Effector memory CD4-positive, alpha-beta T cell (primary cell): ENCODE measurements around the gene TTLL7.

Experiments used
- DNase-seq, 3 donors: peaks; one replicate each; pipeline ENCODE4 v3.0.0-alpha.2; 2020
- H3K27ac ChIP-seq: 2 replicates; pipeline ENCODE4 v1.7.0; 2013; ENCODE audit warnings: mild to moderate bottlenecking, low read length, moderate library complexity; ENCODE audit not compliant: insufficient read depth, poor library complexity, severe bottlenecking
- H3K27me3 ChIP-seq: replicated peaks from 2 replicates; pipeline ENCODE4 v1.7.0; 2013; ENCODE audit warnings: mild to moderate bottlenecking, low read length; ENCODE audit not compliant: insufficient read depth, control insufficient read depth, poor library complexity, severe bottlenecking
- H3K36me3 ChIP-seq: 2 replicates; pipeline ENCODE4 v1.7.0; 2013; ENCODE audit warnings: mild to moderate bottlenecking, low read length, moderate library complexity; ENCODE audit not compliant: control insufficient read depth, insufficient read depth
- H3K4me1 ChIP-seq: 2 replicates; pipeline ENCODE4 v1.7.0; 2013; ENCODE audit warnings: low read length, mild to moderate bottlenecking; ENCODE audit not compliant: control insufficient read depth, insufficient read depth, poor library complexity, severe bottlenecking
- H3K4me3 ChIP-seq: 2 replicates; pipeline ENCODE4 v1.7.0; 2013; ENCODE audit warnings: low read length, low read depth, mild to moderate bottlenecking; ENCODE audit not compliant: insufficient read depth, poor library complexity, severe bottlenecking
- H3K9me3 ChIP-seq: 2 replicates; pipeline ENCODE4 v1.7.0; 2013; ENCODE audit warnings: mild to moderate bottlenecking, low read length, moderate library complexity; ENCODE audit not compliant: control insufficient read depth

TTLL7 gene

DNA sequence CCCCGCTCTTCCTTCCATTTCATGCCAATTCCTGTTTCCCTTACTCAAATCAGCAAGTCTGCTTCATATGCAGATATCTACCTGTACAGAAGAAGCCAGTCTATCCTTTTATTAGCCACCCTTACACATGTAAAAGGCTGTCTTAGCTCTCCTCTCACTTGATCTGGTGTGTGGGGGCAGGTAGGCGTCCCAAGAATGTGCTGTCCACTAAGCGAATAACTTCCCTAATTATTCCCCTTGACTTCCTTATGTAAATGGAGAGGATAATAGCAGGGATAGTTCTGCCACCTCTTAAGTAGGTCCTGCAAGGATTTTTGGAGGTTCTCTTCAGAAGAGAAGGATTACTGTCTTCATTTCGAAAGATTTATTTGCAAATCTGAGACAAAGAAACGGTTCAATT, 160.4 kb downstream of the TTLL7 start:
- Histone ChIP-seq H3K36me3 (no peaks in the 10 kb centered on the region), H3K9me3 (no peaks in the 10 kb centered on the region), H3K27me3 (no peaks in the 10 kb centered on the region), H3K27ac (no peak overlapping the region), H3K4me1 (no peaks in the 10 kb centered on the region), H3K4me3 (no peak overlapping the region)
- DNase-seq = no peak

DNA sequence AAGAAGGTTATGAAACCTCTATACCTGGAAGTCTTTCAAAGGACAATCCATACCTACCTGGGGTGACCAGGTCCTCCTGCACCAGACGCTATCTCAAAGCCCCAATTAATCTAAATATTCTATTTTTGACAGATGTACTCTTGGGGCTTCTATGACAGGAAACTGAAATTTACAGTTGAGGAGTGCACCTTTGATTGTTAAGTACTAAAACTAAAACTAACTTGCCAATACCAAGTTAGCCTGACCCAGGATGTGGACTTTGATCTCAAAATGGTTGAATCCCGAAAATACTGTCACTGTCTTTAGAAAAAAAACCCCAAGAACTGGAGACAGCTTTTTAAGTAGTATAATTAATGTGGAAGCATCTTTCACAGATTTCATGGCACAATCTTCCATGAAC, 162.4 kb downstream of the TTLL7 start:
- Histone ChIP-seq H3K27me3 (no peaks in the 10 kb centered on the region), H3K4me3 (no peak overlapping the region), H3K9me3 (no peaks in the 10 kb centered on the region)

DNA sequence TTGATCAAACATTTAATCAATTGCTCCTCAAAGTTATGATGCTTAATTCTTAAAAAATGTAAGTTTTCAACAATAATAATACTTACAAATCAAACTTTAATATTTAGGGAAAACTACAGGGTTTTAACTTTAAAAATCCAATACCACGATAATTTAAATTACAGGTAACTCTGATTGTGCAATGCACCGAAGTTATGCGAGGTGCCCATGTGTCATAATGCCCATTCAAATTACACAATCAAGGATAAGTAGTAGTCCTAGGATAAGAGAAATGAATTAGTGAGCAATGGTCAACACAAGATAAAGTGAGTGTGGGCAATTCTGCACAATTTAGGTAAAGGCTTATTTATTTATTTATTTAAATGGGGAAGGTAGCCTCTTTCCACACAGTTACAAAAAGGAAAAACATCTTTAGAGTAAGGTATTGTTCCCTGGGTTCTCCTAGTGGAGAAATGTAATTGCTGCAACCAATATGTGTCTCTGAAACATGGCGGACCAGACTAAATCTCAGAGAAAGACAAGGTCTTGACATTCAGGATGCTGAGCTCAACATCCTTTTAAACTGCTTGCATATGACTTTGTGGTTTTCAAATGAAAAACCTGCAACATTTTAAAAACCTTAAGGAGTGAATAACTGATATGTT, 164.2 kb downstream of the TTLL7 start:
- no peak overlapping the region for H3K4me3 ChIP-seq
- H3K36me3 ChIP-seq = no peaks in the 10 kb centered on the region
- H3K27ac ChIP-seq = no peak overlapping the region
- H3K4me1 ChIP-seq = no peaks in the 10 kb centered on the region
- no peak for DNase-seq
- H3K27me3 ChIP-seq = no peaks in the 10 kb centered on the region
- no peaks in the 10 kb centered on the region for H3K9me3 ChIP-seq

More for the DNA sequence above, 162.4 kb downstream of the TTLL7 start:
- DNase-seq = no peak
- Histone ChIP-seq H3K36me3 (no peaks in the 10 kb centered on the region), H3K27ac (no peak overlapping the region), H3K4me1 (no peaks in the 10 kb centered on the region)

DNA sequence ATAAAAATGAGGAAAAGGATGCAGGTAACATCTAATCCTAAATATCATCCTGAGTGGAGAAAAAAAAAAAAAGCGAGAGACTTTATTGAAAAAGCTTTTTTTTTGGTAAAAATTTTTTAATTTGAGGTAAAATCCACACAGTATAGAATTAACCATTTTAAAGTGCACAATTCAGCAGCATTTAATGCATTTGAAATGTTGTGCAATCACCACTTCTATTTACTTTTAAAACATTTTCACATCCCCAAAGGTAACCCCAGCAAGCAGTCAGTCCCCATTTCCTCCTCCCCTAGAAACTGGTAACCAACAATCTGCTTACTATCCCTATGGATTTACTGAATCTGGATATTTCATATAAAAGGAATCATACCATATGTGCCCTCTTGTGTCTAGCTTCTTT, 166.7 kb downstream of the TTLL7 start:
- Histone ChIP-seq H3K27me3 (no peaks in the 10 kb centered on the region), H3K4me3 (no peak overlapping the region), H3K36me3 (no peaks in the 10 kb centered on the region), H3K4me1 (no peaks in the 10 kb centered on the region), H3K27ac (no peak overlapping the region), H3K9me3 (no peaks in the 10 kb centered on the region)
- DNase-seq = no peak

DNA sequence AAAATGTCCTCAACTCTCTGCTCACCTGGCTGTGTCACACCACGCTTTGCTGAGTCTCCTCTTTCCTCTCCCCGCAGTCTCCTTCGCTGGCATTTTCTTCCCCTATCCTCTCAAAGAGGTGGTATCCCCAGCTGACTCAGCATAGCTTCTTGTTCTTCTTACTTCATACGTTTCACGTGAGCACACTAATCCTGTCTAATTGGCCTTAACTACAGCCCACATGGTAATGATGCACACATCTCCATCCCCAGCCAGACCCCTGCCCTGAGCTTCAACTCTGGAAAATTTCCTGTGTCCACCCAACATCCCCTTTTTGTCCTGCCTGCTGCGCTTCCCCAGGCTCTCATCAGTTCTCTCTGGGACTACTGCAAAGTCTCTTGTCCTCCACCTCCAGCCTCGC, 169.8 kb downstream of the TTLL7 start:
- H3K27me3 ChIP-seq = no peaks in the 10 kb centered on the region
- no peak for DNase-seq
- no peaks in the 10 kb centered on the region for H3K4me1 ChIP-seq

DNA sequence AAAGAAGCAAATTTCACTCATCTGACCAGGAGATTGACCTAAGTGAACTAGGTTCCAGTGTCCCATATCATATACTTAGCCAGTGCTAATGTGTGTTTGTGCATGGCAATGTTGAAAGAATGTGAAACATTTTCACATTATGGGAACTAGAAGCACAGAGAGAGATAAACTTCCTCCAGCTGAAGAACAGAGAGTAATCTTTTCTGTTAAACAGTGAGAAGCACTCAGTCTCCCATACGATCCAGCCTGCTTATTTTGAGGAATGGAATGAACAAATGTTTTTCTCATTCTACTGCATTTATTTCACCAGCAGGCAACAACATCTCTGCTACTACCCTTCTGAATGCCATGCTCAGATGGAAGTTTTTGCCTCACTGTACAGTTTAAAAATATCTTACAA, 170.5 kb downstream of the TTLL7 start:
- H3K4me3 ChIP-seq = no peak overlapping the region
- H3K27ac ChIP-seq = no peak overlapping the region
- DNase-seq = no peak
- H3K9me3 ChIP-seq = no peaks in the 10 kb centered on the region
- H3K4me1 ChIP-seq = no peaks in the 10 kb centered on the region
- H3K36me3 ChIP-seq = no peaks in the 10 kb centered on the region
- no peaks in the 10 kb centered on the region for H3K27me3 ChIP-seq

More for the DNA sequence above, 169.8 kb downstream of the TTLL7 start:
- Histone ChIP-seq H3K27ac (no peak overlapping the region), H3K4me3 (no peak overlapping the region), H3K9me3 (no peaks in the 10 kb centered on the region), H3K36me3 (no peaks in the 10 kb centered on the region)

DNA sequence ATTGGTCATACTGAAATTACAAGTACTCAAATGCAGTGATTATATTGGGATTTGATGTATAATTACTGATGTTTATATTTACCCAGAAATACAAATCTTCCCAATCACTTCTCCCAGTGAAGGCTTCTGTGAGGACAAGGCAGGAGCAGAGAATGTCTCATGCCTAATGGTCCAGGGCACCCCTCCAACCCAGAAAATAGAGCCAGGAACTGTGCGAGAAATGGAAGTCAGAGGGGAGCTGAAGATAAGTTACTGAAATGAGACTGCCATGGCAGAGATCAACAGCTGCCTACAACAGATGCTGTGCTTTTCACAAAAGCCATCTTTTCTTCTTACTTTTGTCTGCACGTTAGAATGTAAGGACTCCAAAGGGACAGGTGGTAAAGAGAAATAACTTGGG, 171.2 kb downstream of the TTLL7 start:
- Histone ChIP-seq H3K27me3 (no peaks in the 10 kb centered on the region), H3K4me1 (no peaks in the 10 kb centered on the region), H3K27ac (no peak overlapping the region), H3K9me3 (no peaks in the 10 kb centered on the region), H3K36me3 (no peaks in the 10 kb centered on the region), H3K4me3 (no peak overlapping the region)
- DNase-seq = no peak

DNA sequence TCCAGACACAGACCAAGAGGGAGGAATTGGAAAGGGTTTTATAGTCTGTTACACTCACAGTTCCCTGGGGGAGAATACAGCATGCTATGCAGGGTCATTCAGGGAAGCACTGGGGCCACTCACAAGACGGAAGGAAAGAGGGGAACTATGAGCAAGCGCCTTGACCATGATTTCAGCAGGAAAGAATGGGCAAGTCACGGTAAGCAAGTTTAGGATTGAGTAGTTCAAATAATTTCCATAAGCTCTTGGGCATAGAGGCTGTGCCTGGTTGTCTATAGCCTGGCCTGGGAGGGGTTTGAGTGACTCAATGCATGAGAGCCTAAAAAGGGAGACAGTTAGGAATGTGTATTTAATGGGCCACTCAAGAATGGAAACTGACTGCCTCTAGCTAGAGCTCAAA, 176.7 kb downstream of the TTLL7 start:
- Histone ChIP-seq H3K27me3 (no peaks in the 10 kb centered on the region), H3K36me3 (no peaks in the 10 kb centered on the region), H3K9me3 (no peaks in the 10 kb centered on the region), H3K4me3 (no peak overlapping the region), H3K27ac (no peak overlapping the region), H3K4me1 (no peaks in the 10 kb centered on the region)
- no peak for DNase-seq

DNA sequence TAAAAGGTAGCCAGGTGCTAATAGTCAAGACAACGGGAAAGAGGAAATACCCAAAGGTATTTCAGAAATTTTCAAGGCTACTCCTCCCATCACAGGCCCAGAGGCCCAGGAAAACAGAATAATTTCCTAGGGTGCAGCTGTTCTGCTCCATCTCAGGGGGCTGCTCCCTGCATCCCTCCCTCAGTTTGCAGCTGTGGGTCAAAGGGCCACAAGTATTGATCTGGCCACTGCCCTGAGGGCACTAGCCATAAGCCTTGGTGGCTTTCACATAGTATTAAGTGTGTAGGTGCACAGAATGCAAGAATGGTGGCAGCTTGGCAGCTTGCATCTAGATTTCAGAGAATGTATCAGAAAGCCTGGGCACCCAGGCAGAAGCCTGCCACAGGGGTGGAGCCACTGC, 179.5 kb downstream of the TTLL7 start:
- Histone ChIP-seq H3K27me3 (no peaks in the 10 kb centered on the region), H3K4me1 (no peaks in the 10 kb centered on the region), H3K4me3 (no peak overlapping the region), H3K9me3 (no peaks in the 10 kb centered on the region), H3K27ac (no peak overlapping the region), H3K36me3 (no peaks in the 10 kb centered on the region)
- DNase-seq = no peak

DNA sequence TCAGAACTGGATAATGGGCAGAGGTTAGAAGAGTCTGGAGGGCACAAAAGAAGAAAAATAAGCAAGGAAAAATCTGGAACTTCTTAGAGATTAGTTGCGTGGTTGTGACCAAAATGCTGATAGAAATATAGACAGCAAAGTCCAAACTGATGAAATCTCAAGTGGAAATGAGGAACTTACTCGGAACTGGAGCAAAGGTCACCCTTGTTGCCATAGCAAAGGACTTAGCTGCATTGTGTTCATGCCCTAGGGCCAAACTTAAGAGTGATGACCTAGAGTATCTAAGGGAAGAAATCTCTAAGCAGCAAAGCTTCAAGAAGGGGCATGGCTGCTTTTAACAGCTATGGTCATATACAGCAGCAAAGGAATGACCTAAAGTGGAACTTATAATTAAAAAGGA, 180.0 kb downstream of the TTLL7 start:
- Histone ChIP-seq H3K4me3 (no peak overlapping the region), H3K27me3 (no peaks in the 10 kb centered on the region), H3K36me3 (no peaks in the 10 kb centered on the region), H3K4me1 (no peaks in the 10 kb centered on the region), H3K9me3 (no peaks in the 10 kb centered on the region), H3K27ac (no peak overlapping the region)
- DNase-seq = no peak
